Adrenal gland (tissue), 5 donors: ENCODE measurements around the gene S100A13.

Experiments
- POLR2A ChIP-seq, 2 donors: fragments of 450-650 bp; IDR thresholded peaks; one replicate each; pipeline ENCODE4 v1.6.1; 2017; ENCODE audit warnings: antibody characterized with exemption in 2 of 2, mild to moderate bottlenecking in 2 of 2, moderate library complexity in 1 of 2
- TF ChIP-seq, protein P1 (sequence below), 6 experiments: fragments of 450-650 bp in 4 of 6; fragments of 200-600 bp in 2 of 6; sonication (generic) in 1 of 6; IDR thresholded peaks; 1 replicate in 5 of 6; 2 replicates in 1 of 6; pipeline versions ENCODE4 v1.5.1 to v1.8.0; 2016 to 2021; ENCODE audit warnings: antibody characterized with exemption in 6 of 6, mild to moderate bottlenecking in 2 of 6, moderate library complexity in 1 of 6
- donor health status: DM: no; HTN: no; CAD: no.

DNA sequence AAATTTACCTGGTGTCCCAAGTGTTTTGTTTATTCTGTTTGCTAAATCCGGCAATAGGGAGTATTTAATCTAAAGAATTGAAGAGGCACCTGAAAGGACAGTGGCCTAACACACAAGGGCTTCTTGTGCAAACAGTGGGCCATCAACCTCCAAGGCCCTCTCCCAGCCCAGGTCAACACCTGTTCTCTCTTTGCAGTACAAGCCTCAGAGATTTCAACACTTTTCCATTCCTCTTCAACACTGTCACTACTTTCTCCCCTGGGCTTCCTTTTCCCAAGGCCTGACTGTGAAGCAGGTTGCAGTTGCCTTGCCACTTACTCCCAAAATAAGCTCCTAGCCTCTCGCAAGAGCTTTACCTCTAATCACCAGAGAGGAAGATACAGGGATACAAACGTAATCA lies 28.0 kb upstream of the S100A13 start:
- TF ChIP-seq, protein P1, sequence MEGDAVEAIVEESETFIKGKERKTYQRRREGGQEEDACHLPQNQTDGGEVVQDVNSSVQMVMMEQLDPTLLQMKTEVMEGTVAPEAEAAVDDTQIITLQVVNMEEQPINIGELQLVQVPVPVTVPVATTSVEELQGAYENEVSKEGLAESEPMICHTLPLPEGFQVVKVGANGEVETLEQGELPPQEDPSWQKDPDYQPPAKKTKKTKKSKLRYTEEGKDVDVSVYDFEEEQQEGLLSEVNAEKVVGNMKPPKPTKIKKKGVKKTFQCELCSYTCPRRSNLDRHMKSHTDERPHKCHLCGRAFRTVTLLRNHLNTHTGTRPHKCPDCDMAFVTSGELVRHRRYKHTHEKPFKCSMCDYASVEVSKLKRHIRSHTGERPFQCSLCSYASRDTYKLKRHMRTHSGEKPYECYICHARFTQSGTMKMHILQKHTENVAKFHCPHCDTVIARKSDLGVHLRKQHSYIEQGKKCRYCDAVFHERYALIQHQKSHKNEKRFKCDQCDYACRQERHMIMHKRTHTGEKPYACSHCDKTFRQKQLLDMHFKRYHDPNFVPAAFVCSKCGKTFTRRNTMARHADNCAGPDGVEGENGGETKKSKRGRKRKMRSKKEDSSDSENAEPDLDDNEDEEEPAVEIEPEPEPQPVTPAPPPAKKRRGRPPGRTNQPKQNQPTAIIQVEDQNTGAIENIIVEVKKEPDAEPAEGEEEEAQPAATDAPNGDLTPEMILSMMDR (IDR thresholded peaks at IDR 0.05), result no peak
- TF ChIP-seq POLR2A (IDR thresholded peaks at IDR 0.05), result no peak
